ENCODE data around the gene DIP2B.

Gene DIP2B

GRCh38 chr12:50574601-50575348 is 70.0 kb downstream of the DIP2B start:
- DNase-seq (ENCODE audit: low read depth) = no peak

- DNase-seq (ENCODE audit: low read depth) = no peak
Observed at GRCh38 chr12:50579757-50580267, 75.0 kb downstream of the DIP2B start.

- DNase-seq (ENCODE audit: low read depth) = no peak
Observed at GRCh38 chr12:50580436-50580835, 75.7 kb downstream of the DIP2B start.

- no peak for DNase-seq (ENCODE audit: low read depth)
Observed at GRCh38 chr12:50581226-50582184, 76.7 kb downstream of the DIP2B start.

- DNase-seq (ENCODE audit: low read depth) = no peak
Observed at GRCh38 chr12:50584135-50584534, 79.3 kb downstream of the DIP2B start.

- DNase-seq (ENCODE audit: low read depth) = peak; percentile 20
Observed at GRCh38 chr12:50589650-50590435, 85.1 kb downstream of the DIP2B start.

GRCh38 chr12:50590869-50591268 is 86.1 kb downstream of the DIP2B start:
- no peak for DNase-seq (ENCODE audit: low read depth)

- DNase-seq (ENCODE audit: low read depth) = no peak
Observed at GRCh38 chr12:50595667-50596066, 90.9 kb downstream of the DIP2B start.

- DNase-seq (ENCODE audit: low read depth) = no peak
Observed at GRCh38 chr12:50597200-50598195, 92.7 kb downstream of the DIP2B start.

- no peak for DNase-seq (ENCODE audit: low read depth)
Observed at GRCh38 chr12:50598321-50598862, 93.6 kb downstream of the DIP2B start.

- no peak for DNase-seq (ENCODE audit: low read depth)
Observed at GRCh38 chr12:50599366-50600095, 94.7 kb downstream of the DIP2B start.

GRCh38 chr12:50600364-50600763 is 95.6 kb downstream of the DIP2B start:
- no peak for DNase-seq (ENCODE audit: low read depth)

GRCh38 chr12:50603817-50604639 is 99.2 kb downstream of the DIP2B start:
- DNase-seq (ENCODE audit: low read depth) = no peak

GRCh38 chr12:50604640-50604920 is 99.8 kb downstream of the DIP2B start:
- DNase-seq (ENCODE audit: low read depth) = no peak

- no peak for DNase-seq (ENCODE audit: low read depth)
Observed at GRCh38 chr12:50606675-50607375, 102.0 kb downstream of the DIP2B start.

GRCh38 chr12:50609292-50609874 is 104.6 kb downstream of the DIP2B start:
- no peak for DNase-seq (ENCODE audit: low read depth)

GRCh38 chr12:50610171-50610570 is 105.4 kb downstream of the DIP2B start:
- no peak for DNase-seq (ENCODE audit: low read depth)

All from CMK (cell line).